ENCODE measurements around the gene NUMA1.

Gene NUMA1

DNA sequence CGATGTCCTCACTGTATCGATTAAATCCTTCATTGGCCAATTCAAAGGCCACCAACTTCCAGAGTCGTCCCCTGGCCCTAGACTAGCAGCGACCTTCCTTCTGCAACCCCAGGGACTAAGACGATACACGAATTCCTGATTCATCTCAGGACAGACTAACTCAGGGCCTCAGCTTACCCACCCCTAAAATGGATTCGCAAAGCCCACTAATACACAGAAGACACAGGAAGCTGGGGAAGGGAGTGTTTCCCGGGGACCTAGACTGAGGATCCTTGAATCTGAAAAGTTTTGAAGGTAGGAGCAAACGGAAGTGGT is 22.2 kb upstream of the NUMA1 start:
- DNase-seq: no peak

GRCh38 chr11:72102162-72102561 is 21.8 kb upstream of the NUMA1 start:
- peak; percentile 32 for DNase-seq

GRCh38 chr11:72100462-72100861 is 20.1 kb upstream of the NUMA1 start:
- peak; percentile 57 for DNase-seq

DNA sequence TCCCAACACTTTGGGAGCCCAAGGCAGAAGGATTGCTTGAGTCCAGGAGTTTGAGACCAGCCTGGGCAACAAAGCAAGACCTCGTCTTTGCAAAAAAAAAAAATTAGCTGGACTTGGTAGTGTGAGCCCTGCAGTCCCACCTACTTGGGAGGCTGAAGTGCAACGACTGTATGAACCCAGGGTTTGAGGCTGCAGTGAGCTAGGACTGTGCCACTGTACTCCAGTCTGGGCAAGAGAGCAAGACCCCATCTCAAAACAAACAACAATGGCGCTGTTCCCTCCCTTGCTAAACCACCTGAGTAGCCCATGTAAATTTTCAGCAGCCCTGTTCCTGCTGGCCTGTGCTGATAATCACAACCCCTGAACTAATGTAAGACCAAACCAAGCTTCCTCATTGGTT is 19.7 kb upstream of the NUMA1 start:
- no peak for DNase-seq

DNA sequence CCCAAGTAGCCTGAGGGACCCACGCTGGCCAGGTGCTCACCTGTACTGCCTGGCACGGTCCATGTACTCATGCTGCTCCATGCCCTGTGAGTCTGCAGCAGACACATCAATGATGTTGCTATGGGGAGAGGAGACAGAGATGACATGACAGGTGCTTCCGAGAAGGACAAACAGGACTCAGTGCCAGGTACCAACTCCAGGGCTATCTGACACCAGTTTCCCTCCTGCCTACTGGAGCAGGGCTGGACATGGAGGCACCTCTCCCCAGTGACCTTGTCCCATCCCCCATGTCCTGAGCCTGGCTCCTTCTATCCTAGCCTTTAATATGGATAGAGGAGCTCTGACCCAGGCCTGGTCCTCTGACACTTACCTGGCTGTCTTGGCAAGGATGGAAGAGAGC is 18.4 kb upstream of the NUMA1 start:
- no peak for DNase-seq

DNA sequence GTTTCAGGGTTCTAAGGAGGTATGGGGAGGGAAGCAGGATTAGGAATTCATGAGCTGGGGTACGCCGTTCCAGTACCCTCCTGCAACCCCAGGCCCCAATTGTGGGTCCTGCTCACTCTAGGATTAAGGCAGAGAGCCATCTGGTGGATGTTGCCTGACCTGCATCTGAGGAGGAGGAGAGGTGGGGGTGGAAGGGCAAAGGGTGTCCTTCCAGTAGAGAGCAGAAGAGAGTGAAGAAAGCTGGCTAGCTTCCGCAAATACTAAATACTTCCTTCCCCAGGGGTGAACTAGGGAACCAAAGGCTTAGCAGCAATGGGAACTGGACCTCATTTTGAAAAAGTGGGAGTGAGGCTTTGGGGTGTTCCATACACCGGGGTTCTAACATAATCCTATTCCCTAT is 10.9 kb upstream of the NUMA1 start:
- peak; percentile 87 for DNase-seq

GRCh38 chr11:72088076-72088808 is 7.9 kb upstream of the NUMA1 start:
- DNase-seq: peak; percentile 16

DNA sequence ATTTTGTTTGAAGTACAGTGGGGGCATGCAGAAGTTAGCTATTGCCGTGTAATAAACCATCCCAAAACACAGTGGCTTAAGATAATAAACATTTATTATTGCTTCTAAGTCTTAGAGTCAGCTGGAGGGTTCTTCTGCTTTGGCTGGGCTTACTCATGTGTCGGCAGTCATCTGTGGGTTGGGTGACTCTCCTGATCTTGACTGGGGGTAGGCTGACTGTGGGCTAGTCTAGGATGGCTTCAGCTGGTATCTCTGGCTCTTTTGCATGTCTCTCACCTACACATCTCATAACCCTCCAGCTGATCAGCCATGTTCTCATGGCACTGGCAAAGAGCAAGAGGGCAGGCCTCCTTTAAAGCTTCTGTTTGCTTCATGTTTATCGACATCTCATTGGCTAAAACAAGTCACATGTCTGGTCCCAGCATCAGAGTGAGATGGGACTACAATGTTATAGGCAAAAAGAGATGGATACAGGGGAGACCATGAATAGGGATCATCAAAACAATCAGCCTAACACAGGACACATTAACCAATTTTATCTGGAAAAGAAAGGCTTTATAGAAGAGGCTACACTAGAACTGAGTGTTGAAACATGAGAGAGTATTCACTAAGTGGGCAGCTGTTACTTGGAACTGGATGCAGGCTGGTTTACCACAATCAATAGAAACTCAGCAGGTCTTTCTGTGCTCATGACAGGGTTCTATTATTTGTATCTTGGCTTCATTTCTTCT is 5.4 kb upstream of the NUMA1 start:
- peak; percentile 21 for DNase-seq

DNA sequence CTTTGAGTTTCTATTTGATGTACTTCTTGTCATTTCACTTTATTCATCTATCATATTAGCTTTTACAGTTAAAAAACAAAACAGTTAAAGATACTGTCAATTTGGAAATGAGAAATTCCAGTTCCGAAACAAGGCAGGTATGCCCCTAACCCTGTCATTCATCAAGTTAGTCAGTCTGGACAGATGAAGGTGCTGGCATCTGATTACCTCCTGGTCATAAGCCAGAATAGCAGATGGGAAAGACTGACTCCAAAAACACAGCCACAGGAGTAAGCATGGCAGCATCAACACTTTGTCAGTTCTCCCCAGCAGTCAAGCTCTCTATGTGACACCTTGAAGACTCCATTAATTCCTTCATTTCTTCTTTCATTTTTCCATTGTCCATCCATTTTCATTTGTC is 4.6 kb upstream of the NUMA1 start:
- no peak for DNase-seq

DNA sequence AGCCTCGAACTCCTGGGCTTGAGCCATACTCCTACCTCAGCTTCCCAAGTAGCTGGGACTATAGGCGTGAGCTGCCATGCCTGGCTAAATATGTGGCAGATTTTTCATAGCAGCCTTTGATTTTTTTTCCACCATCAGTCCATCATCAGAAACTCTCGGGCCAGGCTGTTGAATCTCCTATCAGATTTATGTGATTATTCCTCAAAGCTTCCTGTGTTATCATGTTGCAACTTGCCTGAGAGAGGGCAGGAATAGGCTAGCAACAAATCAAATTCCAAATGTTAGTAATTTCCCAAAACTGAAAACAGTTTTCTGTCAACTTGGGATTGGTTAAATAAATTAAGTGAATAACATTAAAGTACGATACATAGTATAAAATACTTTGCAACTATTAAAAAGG is 3.7 kb upstream of the NUMA1 start:
- no peak for DNase-seq

- no peak for DNase-seq
Measured at GRCh38 chr11:72083414-72083813, 3.1 kb upstream of the NUMA1 start.

- DNase-seq: peak; percentile 77
Measured at GRCh38 chr11:72081821-72082453, 1.6 kb upstream of the NUMA1 start.

GRCh38 chr11:72081184-72081644 is 872 bp upstream of the NUMA1 start:
- no peak for DNase-seq

DNA sequence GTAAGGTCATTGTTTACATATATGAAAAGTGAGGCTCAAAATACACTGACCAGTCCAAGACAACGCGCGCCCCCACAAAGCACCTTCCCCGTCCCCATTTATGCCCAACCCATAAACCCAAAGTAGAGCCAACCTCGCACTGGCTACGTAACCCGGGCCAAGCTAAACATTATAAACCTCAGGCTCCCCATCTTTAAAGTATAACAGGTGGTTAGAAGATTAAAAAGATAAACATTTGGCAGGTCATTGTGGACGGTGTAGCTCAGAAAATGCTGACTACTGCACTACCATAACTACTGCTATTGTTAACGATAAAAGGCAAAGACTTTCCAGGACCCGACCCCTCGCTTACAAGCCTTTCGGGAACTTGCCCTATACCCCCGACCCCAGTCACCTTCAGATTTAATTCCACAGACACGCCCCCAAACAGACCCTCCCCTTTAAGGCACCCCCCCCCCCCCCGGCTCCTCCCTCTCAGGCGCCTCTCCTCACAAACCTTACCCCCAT is 470 bp downstream of the NUMA1 start:
- no peak for DNase-seq

GRCh38 chr11:72078477-72078876 is 1.9 kb downstream of the NUMA1 start:
- no peak for DNase-seq

GRCh38 chr11:72075756-72076155 is 4.6 kb downstream of the NUMA1 start:
- no peak for DNase-seq

DNA sequence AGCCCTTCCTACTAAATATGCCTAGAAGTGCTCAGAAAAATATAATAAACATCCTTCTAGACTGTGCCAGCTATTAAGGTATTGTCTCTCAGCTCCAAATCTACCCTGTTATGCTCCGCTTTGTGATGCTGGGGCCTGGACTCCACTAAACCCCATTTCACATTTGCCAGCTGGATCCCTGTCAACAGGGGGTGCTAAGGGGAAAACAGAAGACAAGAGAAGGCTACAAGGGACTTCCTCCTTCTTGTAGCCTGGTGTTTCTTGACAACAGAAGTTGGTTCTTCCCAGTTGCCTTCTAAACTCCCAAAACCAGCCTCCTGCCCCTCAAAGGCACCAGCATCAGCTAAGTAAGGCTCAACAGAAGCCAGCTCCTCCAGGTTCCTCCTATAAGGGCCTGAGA is 5.2 kb downstream of the NUMA1 start:
- peak; percentile 71 for DNase-seq

DNA sequence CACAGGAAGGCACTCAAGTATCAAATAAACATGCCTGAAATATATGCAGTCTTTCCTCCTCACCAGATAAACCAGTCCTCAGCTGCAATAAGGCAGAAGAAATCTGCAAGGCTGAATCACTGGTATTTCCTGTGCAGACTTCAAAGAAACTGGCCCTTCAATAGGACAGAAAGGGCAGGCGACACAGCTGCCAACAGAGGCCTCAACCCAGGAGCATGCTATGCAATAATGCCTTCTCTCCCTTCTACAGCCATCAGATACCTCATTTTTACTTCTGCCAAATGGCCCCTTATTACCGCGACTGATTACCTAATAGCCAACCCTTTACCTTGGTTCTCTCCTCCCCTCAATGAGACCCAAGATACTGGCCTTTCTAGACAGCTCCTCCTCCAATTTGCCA is 8.0 kb downstream of the NUMA1 start:
- peak; percentile 50 for DNase-seq

DNA sequence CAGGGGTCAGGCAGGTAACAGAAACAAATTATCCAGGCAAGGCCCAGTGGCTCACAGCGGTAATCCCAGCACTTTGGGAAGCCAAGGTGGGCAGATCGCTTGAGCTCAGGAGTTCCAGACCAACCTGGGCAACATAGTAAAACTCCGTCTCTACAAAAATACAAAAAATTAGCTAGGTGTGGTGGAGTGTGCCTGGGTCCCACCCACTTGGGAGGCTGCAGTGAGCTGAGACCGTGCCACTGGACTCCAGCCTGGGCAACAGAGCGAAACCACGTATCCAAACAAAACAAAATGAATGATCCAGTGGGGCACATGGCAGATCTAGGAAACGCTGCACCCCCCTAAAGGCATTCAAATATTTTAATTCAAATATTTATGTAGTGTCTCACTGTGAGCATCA is 9.9 kb downstream of the NUMA1 start:
- DNase-seq: no peak

DNA sequence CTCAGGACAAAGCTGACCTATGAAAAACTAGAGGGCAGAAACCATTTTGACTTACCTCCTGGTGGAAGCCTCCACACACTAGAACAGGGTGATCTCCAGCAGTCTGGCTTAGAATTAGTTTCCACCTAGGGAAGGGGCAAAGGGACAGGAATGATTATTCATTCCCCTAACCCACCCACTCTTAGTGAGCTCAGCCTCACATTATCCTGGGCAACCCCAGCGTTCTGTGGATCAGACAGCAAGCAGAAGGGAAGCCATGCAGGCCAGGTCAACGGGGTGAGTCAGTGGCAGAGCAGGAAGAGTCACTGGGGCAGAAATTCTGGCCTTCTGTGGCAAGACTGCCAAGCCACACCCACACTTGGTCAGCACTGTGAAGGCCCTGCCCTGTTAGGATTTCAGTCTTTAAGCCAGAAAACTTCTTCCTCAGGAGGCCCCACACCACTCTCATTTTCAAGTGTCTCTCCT is 10.5 kb downstream of the NUMA1 start:
- peak; percentile 97 for DNase-seq

DNA sequence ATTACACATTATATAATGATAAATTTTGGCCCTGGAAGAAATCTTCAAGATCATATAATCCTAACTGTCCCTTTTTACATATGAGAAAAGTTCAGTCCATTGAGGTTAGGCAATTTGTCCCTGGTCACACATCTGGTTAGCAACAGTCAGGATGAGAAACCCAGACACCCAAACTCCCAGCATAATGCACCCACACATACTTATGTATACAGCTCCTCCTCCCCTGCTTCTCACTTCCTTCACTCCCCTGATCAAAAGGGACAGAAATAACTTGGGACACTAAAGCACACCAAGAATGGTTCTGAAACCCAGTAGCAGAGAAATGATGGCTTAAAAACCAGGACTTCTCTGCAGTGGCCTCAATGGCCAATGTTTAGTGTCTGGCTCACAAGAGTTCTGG is 11.1 kb downstream of the NUMA1 start:
- DNase-seq: peak; percentile 78

- DNase-seq: no peak
Measured at GRCh38 chr11:72067676-72068075, 12.7 kb downstream of the NUMA1 start.

GRCh38 chr11:72067266-72067665 is 13.1 kb downstream of the NUMA1 start:
- DNase-seq: no peak

DNA sequence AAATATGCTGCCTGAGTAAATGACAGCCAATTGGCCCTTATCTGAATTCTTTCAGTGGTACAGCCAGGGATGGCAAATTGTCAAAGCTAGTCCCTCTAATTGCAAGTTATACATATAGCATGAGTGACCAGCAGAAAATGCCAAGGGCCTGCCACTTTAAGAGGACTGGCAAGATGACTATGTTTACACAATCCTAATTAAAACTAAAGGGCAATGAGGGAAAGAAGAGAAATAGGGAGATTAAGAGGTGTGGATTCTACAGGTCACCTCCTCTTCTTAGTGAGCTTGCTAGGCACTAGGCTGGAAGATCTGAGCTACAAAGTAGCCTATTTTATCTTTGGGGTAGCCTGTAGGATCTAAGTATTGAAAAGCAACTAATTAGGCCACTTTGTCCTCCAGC is 13.5 kb downstream of the NUMA1 start:
- no peak for DNase-seq
